ENCODE results near the gene PRX.

PRX gene

GRCh38 chr19:40407714-40408597 lies 5.2 kb downstream of the PRX start:
- TF ChIP-seq GATA3 (IDR thresholded peaks at IDR 0.05; ENCODE audit: low read depth, low read length) = no peak
- TF ChIP-seq GATA2 (IDR thresholded peaks at IDR 0.05; ENCODE audit: low read depth, low read length) = no peak

- TF ChIP-seq GATA3 (IDR thresholded peaks at IDR 0.05; ENCODE audit: low read depth, low read length) (no peak), GATA2 (IDR thresholded peaks at IDR 0.05; ENCODE audit: low read depth, low read length) (no peak)
These were observed 9.8 kb downstream of the PRX start for GRCh38 chr19:40403262-40403984.

DNA sequence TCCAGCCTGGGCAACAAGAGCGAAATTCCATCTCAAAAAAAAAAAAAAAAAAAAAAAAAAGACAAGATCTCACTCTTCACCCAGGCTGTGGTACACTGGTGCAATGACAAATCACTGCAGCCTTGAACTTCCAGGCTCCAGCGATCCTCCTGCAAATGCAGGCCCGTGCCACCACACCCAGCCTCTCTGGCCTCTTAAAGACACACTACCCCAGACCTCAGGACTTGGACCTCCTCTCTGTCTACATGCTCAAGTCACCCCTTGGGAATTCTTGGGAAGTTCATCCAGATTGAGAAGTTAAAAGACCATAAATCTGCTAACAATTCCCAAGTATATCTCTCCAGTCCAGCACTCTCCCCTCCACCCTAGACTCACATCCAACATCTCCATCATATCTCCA lies 12.6 kb downstream of the PRX start:
- no peak for TF ChIP-seq GATA3 (IDR thresholded peaks at IDR 0.05; ENCODE audit: low read depth, low read length)

- TF ChIP-seq GATA3 (IDR thresholded peaks at IDR 0.05; ENCODE audit: low read depth, low read length) = no peak
- no peak for TF ChIP-seq GATA2 (IDR thresholded peaks at IDR 0.05; ENCODE audit: low read depth, low read length)
These were observed 14.6 kb downstream of the PRX start for GRCh38 chr19:40398417-40399131.

- TF ChIP-seq GATA2 (IDR thresholded peaks at IDR 0.05; ENCODE audit: low read depth, low read length) (no peak), GATA3 (IDR thresholded peaks at IDR 0.05; ENCODE audit: low read depth, low read length) (no peak)
These were observed 15.6 kb downstream of the PRX start for GRCh38 chr19:40397568-40397906.

DNA sequence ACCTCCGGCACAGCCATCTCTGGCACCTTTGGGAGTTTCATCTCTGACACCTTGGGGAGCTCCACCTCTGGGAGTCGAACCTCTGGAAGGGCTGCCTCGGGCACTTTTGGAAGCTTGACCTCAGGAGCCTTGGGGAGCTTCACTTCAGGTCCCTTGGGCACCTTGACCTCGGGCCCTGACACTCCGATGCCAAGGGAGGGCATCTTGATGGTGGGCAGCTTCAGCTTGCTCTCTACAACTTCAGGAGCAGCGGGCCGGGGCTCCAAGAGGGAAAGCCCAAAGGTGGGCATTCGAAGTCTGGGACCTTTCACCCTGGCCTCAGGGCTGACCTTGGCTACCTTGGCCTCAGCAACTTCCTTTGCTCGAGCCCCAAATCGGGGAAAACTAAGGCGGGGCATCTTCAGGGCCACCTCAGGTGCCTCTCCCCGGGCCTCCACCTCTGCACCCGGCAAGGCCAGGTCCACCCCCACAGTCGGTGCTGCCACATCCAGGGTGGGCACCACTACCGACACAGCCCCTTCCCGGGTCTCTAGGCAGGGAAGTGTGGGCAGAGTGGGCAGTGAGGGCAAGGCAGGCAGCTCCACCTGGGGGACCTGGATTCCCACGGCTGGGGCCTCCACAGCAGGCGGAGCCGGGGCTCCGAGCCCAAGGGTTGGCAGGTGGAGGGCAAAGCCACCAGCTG lies 16.2 kb downstream of the PRX start:
- TF ChIP-seq GATA3 (IDR thresholded peaks at IDR 0.05; ENCODE audit: low read depth, low read length) (no peak), GATA2 (IDR thresholded peaks at IDR 0.05; ENCODE audit: low read depth, low read length) (no peak)

- no peak for TF ChIP-seq GATA2 (IDR thresholded peaks at IDR 0.05; ENCODE audit: low read depth, low read length)
- no peak for TF ChIP-seq GATA3 (IDR thresholded peaks at IDR 0.05; ENCODE audit: low read depth, low read length)
These were observed 17.2 kb downstream of the PRX start for GRCh38 chr19:40395956-40396355.

DNA sequence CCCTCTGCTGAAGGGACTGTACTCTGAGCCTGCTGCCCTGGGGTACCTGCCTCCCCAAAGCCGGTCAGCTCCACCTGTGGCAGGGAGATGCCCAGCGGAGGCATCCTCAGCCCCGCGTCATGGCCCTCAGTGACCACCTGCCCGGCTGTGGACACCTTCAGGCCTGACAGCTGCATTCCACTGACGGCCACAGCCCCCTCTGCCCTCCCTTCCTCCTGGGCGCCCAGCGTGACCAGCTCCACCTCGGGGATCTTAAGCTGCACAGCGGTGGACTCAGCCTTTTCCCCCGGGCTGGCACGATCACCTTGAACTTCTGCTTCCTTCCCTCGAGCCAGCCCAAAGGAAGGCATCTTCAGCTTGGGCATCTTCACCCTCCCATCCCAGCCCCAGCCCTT lies 18.4 kb downstream of the PRX start:
- TF ChIP-seq GATA2 (IDR thresholded peaks at IDR 0.05; ENCODE audit: low read depth, low read length) (no peak), GATA3 (IDR thresholded peaks at IDR 0.05; ENCODE audit: low read depth, low read length) (no peak)

DNA sequence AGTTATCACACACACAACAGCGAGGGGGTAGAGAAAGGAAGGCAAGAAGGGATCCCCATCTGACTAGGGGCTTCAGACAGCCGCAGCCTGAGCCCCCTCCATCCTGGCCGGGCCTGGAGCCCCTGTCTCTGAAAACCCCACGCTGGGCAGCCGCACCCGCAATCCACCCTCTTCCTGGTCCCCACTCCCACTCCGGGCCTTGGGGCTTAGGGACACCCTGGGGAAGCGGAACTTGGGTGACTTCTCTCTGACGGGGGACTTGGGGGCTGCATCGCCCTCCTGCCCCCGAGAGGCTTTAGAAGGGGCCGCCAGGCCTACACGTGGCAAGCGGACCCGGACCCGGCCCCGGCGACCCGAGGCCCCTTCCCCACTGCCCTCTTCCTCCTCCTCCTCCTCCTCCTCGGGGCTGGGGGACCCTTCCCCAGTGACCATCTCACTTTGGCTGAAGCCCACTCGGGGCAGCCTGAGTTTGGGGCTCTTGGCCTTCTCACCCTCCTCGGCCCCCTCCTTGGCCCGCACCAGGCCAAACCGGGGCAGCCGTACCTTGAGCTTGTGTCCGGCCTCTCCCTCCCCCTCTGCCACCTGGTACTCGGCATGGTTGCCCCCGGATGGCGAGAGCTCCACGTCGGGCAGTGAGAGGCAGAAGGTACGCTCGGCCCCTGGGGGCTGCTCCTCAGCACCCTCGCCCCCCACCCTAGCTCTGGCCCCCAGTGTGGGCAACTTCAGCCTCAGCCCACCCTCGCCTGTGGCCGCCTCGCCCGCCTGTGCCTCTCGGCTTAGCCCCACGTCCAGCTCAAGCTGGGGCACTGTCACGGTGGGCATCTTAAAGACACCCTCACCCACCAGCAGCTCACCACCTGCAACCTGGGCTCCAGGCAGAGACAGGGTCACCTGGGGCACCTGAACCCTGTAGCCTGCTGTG lies 19.0 kb downstream of the PRX start:
- TF ChIP-seq GATA3 (IDR thresholded peaks at IDR 0.05; ENCODE audit: low read depth, low read length) = no peak
- TF ChIP-seq GATA2 (IDR thresholded peaks at IDR 0.05; ENCODE audit: low read depth, low read length) = no peak

- no peak for TF ChIP-seq GATA3 (IDR thresholded peaks at IDR 0.05; ENCODE audit: low read depth, low read length)
- no peak for TF ChIP-seq GATA2 (IDR thresholded peaks at IDR 0.05; ENCODE audit: low read depth, low read length)
These were observed 20.2 kb downstream of the PRX start for GRCh38 chr19:40392894-40393517.

- TF ChIP-seq GATA2 (IDR thresholded peaks at IDR 0.05; ENCODE audit: low read depth, low read length) (no peak), GATA3 (IDR thresholded peaks at IDR 0.05; ENCODE audit: low read depth, low read length) (no peak)
These were observed 21.1 kb downstream of the PRX start for GRCh38 chr19:40392123-40392522.

- no peak for TF ChIP-seq GATA2 (IDR thresholded peaks at IDR 0.05; ENCODE audit: low read depth, low read length)
- no peak for TF ChIP-seq GATA3 (IDR thresholded peaks at IDR 0.05; ENCODE audit: low read depth, low read length)
These were observed 23.0 kb downstream of the PRX start, which contains the start of gene HIPK4 for GRCh38 chr19:40390084-40390742. HIPK4 (minus strand) TSS chr19:40390181; CDS start chr19:40389902, 279 bp downstream.
